H1 (cell line): ENCODE results near the gene CEP85L. TPM values are rescaled to one million over a fixed set of nuclear protein-coding genes. Genes with fewer than 3 reads are reported as not detected.

ENCODE experiments used
- CTCF ChIA-PET: fragments of 300-600 bp; sonication (Branson Sonifier 250); formaldehyde crosslinking; loops from one replicate; lab custom pipeline; 2021; ENCODE audit not compliant: partially characterized antibody; lab: Charles Lee
- POLR2A ChIA-PET: fragments of 300-600 bp; sonication (Branson Sonifier 250); formaldehyde crosslinking; loops from one replicate; lab custom pipeline; 2021; ENCODE audit warnings: inconsistent platforms; ENCODE audit not compliant: partially characterized antibody; lab: Charles Lee
- DNase-seq, 2 experiments: peaks; one replicate each; pipeline versions ENCODE4 v3.0.0 to v3.0.0-alpha.2; 2010 to 2022; ENCODE audit warnings: low spot score in 2 of 2, low read depth in 1 of 2, mixed read lengths in 1 of 2
- FAIRE-seq: peaks from 2 replicates; lab custom pipeline; 2011; peaks lifted over from hg19 to GRCh38; lab: Jason Lieb, UNC
- H2AFZ ChIP-seq: 2 replicates; pipeline ENCODE4 v1.8.1; 2012; ENCODE audit warnings: low read length, inconsistent platforms
- H2AK5ac ChIP-seq: 2 replicates; pipeline ENCODE4 v1.6.1; 2013; ENCODE audit warnings: low read depth, low read length
- H2BK120ac ChIP-seq: replicated peaks from 2 replicates; pipeline ENCODE3; 2013; ENCODE audit warnings: low read depth, low read length, inconsistent platforms
- H2BK12ac ChIP-seq: 2 replicates; pipeline ENCODE4 v1.6.1; 2013; ENCODE audit warnings: low read depth, low read length
- H2BK15ac ChIP-seq: 2 replicates; pipeline ENCODE4 v1.6.1; 2013; ENCODE audit warnings: low read length
- H2BK20ac ChIP-seq: 2 replicates; pipeline ENCODE4 v1.6.1; 2013; ENCODE audit warnings: low read length
- H2BK5ac ChIP-seq: 2 replicates; pipeline ENCODE4 v1.6.1; 2013; ENCODE audit warnings: low read depth, low read length
- H3K14ac ChIP-seq: 2 replicates; pipeline ENCODE4 v1.6.1; 2013; ENCODE audit warnings: inconsistent platforms; ENCODE audit not compliant: insufficient read length
- H3K18ac ChIP-seq: 2 replicates; pipeline ENCODE4 v1.6.1; 2013; ENCODE audit warnings: low read length; ENCODE audit errors: extremely low read depth
- H3K23ac ChIP-seq: 2 replicates; pipeline ENCODE4 v1.6.1; 2013; ENCODE audit warnings: inconsistent platforms; ENCODE audit not compliant: insufficient read length
- H3K23me2 ChIP-seq: 2 replicates; pipeline ENCODE4 v1.6.1; 2013; ENCODE audit warnings: low read depth, low read length
- H3K27ac ChIP-seq: 2 replicates; pipeline ENCODE4 v1.6.1; 2011; ENCODE audit warnings: low read depth, low read length, inconsistent platforms
- H3K27me3 ChIP-seq, 4 experiments: replicated peaks in 1 of 4; 1 replicate in 1 of 4; 2 replicates in 3 of 4; pipeline versions ENCODE4 v1.6.1 to v1.8.1; 2011 to 2013; ENCODE audit warnings: low read length in 3 of 4, mild to moderate bottlenecking in 3 of 4, inconsistent platforms in 2 of 4, mixed read lengths in 2 of 4, moderate library complexity in 1 of 4; ENCODE audit not compliant: control insufficient read depth in 3 of 4, insufficient read depth in 3 of 4; ENCODE audit errors: extremely low read depth in 1 of 4
- H3K36me3 ChIP-seq, 4 experiments: 2 replicates each; pipeline versions ENCODE4 v1.6.1 to v1.8.1; 2011 to 2013; ENCODE audit warnings: mild to moderate bottlenecking in 4 of 4, low read length in 3 of 4, moderate library complexity in 2 of 4, control low read depth in 1 of 4, inconsistent platforms in 1 of 4; ENCODE audit not compliant: insufficient read depth in 4 of 4, control insufficient read depth in 2 of 4
- H3K4ac ChIP-seq: replicated peaks from 2 replicates; pipeline ENCODE3; 2013; ENCODE audit warnings: low read length, low read depth, mixed read lengths, inconsistent platforms; ENCODE audit not compliant: insufficient read length
- H3K4me1 ChIP-seq, 4 experiments: replicated peaks in 1 of 4; 1 replicate in 1 of 4; 2 replicates in 3 of 4; pipeline versions ENCODE4 v1.6.1 to v1.8.1; 2011 to 2013; ENCODE audit warnings: low read length in 3 of 4, inconsistent platforms in 2 of 4, mixed read lengths in 1 of 4; ENCODE audit not compliant: insufficient read depth in 4 of 4, control insufficient read depth in 3 of 4
- H3K4me2 ChIP-seq, 2 experiments: 2 replicates each; pipeline versions ENCODE4 v1.6.1 to v1.8.1; 2011 to 2013; ENCODE audit warnings: low read depth in 2 of 2, low read length in 2 of 2, control low read depth in 1 of 2, inconsistent platforms in 1 of 2, mild to moderate bottlenecking in 1 of 2; ENCODE audit not compliant: insufficient read depth in 1 of 2
- H3K4me3 ChIP-seq, 4 experiments: fragments of 200-600, 300-600 bp in 1 of 4; sonication (generic), shearing (Covaris generic), sonication (Bioruptor Twin) in 1 of 4; 2 replicates each; pipeline versions ENCODE4 v1.5.1 to v1.8.1; 2011 to 2016; ENCODE audit warnings: low read length in 4 of 4, low read depth in 3 of 4, control low read depth in 2 of 4, inconsistent platforms in 2 of 4, mild to moderate bottlenecking in 2 of 4, mixed read lengths in 1 of 4, moderate library complexity in 1 of 4; ENCODE audit not compliant: insufficient read depth in 2 of 4; ENCODE audit errors: extremely low read depth in 1 of 4
- H3K56ac ChIP-seq: replicated peaks from 2 replicates; pipeline ENCODE3; 2013; ENCODE audit warnings: low read depth, mild to moderate bottlenecking, mixed read lengths, low read length, inconsistent platforms; ENCODE audit not compliant: insufficient read length
- H3K79me1 ChIP-seq: 2 replicates; pipeline ENCODE4 v1.6.1; 2013; ENCODE audit warnings: low read depth, low read length, control low read depth
- H3K79me2 ChIP-seq, 2 experiments: 2 replicates each; pipeline versions ENCODE4 v1.6.1 to v1.8.1; 2012 to 2013; ENCODE audit warnings: low read length in 2 of 2, mild to moderate bottlenecking in 2 of 2, inconsistent platforms in 1 of 2; ENCODE audit not compliant: insufficient read depth in 2 of 2, control insufficient read depth in 1 of 2
- H3K9ac ChIP-seq, 4 experiments: replicated peaks in 1 of 4; 1 replicate in 1 of 4; 2 replicates in 3 of 4; pipeline versions ENCODE4 v1.6.1 to v1.8.1; 2011 to 2013; ENCODE audit warnings: low read depth in 3 of 4, low read length in 3 of 4, control low read depth in 2 of 4, mild to moderate bottlenecking in 2 of 4, moderate library complexity in 2 of 4, inconsistent platforms in 1 of 4; ENCODE audit errors: extremely low read depth in 1 of 4
- H3K9me3 ChIP-seq, 2 experiments: 2 replicates each; pipeline versions ENCODE4 v1.6.1 to v1.8.1; 2012 to 2013; ENCODE audit warnings: mild to moderate bottlenecking in 2 of 2, moderate library complexity in 2 of 2, control low read depth in 1 of 2, inconsistent platforms in 1 of 2, low read depth in 1 of 2, low read length in 1 of 2, mixed read lengths in 1 of 2; ENCODE audit not compliant: insufficient read depth in 2 of 2
- H4K20me1 ChIP-seq, 2 experiments: replicated peaks in 1 of 2; 2 replicates each; pipeline versions ENCODE3 to v1.8.1; 2011 to 2013; ENCODE audit warnings: inconsistent platforms in 2 of 2, low read length in 2 of 2, mild to moderate bottlenecking in 1 of 2; ENCODE audit not compliant: insufficient read depth in 2 of 2, control insufficient read depth in 1 of 2
- H4K5ac ChIP-seq: 2 replicates; pipeline ENCODE4 v1.6.1; 2013; ENCODE audit warnings: low read length, low read depth, mixed read lengths, inconsistent platforms; ENCODE audit not compliant: insufficient read length
- H4K8ac ChIP-seq: 2 replicates; pipeline ENCODE4 v1.8.0; 2013; ENCODE audit warnings: mild to moderate bottlenecking, moderate library complexity, low read length, inconsistent platforms; ENCODE audit not compliant: insufficient read depth; ENCODE audit errors: extremely low read depth
- H4K91ac ChIP-seq: replicated peaks from 2 replicates; pipeline ENCODE3; 2013; ENCODE audit warnings: low read length, mixed read lengths, inconsistent platforms; ENCODE audit not compliant: insufficient read length
- ATF3 ChIP-seq: IDR thresholded peaks from 2 replicates; pipeline ENCODE4 v1.6.1; 2011; ENCODE audit warnings: low read depth, mild to moderate bottlenecking, low read length; ENCODE audit not compliant: insufficient read depth
- BACH1 ChIP-seq: IDR thresholded peaks from 2 replicates; pipeline ENCODE4 v1.6.1; 2012; ENCODE audit warnings: low read length, improper control_type of control experiment
- CHD2 ChIP-seq: IDR thresholded peaks from 2 replicates; pipeline ENCODE4 v1.6.1; 2012; ENCODE audit warnings: low read length, improper control_type of control experiment
- CREB1 ChIP-seq: IDR thresholded peaks from 2 replicates; pipeline ENCODE4 v1.6.1; 2012; ENCODE audit warnings: inconsistent platforms
- CTBP2 ChIP-seq: IDR thresholded peaks from 2 replicates; pipeline ENCODE4 v1.7.0; 2011; ENCODE audit warnings: borderline replicate concordance, mild to moderate bottlenecking, moderate library complexity, mixed read lengths, low read length; ENCODE audit not compliant: insufficient read depth, insufficient read length
- FOSL1 ChIP-seq: IDR thresholded peaks from 2 replicates; pipeline ENCODE4 v1.6.1; 2011; ENCODE audit warnings: mild to moderate bottlenecking, low read depth, low read length, moderate library complexity; ENCODE audit not compliant: insufficient read depth
- GABPA ChIP-seq: IDR thresholded peaks from 2 replicates; pipeline ENCODE4 v1.6.1; 2011; ENCODE audit warnings: mild to moderate bottlenecking, low read length, moderate library complexity, borderline replicate concordance; ENCODE audit not compliant: insufficient read depth
- NRF1 ChIP-seq: IDR thresholded peaks from 2 replicates; pipeline ENCODE4 v1.6.1; 2011; ENCODE audit warnings: mild to moderate bottlenecking, low read depth, low read length, improper control_type of control experiment
- PHF8 ChIP-seq: fragments of 200-600 bp; sonication (generic); conservative IDR thresholded peaks from 2 replicates; pipeline ENCODE4 v1.7.1; 2012; ENCODE audit warnings: low read depth, mild to moderate bottlenecking, inconsistent platforms, low read length, moderate library complexity
- POLR2AphosphoS5 ChIP-seq: IDR thresholded peaks from 2 replicates; pipeline ENCODE4 v1.6.1; 2011; ENCODE audit warnings: low read depth, low read length
- YY1 ChIP-seq: IDR thresholded peaks from 2 replicates; pipeline ENCODE4 v1.6.1; 2011; ENCODE audit warnings: low read depth, mild to moderate bottlenecking, low read length
- WGBS, 2 experiments: shearing (Covaris generic) in 1 of 2; methylation state at CpG; one replicate each; pipeline versions ENCODE4 v1.1.6 to v1.1.7; 2013 to 2015; ENCODE audit warnings: low lambda C conversion rate in 2 of 2, mixed read lengths in 2 of 2, inconsistent platforms in 1 of 2, low coverage in 1 of 2, missing lambda C conversion rate in 1 of 2; ENCODE audit not compliant: insufficient replicate concordance in 2 of 2, insufficient coverage in 1 of 2, insufficient read length in 1 of 2; ENCODE audit errors: extremely low coverage in 1 of 2, missing lambda C conversion rate in 1 of 2; 5-methylcytosine and 5-hydroxymethylcytosine counted together
- polyA plus RNA-seq, 7 experiments: library from polyadenylated mRNA; depleted of rRNA in 3 of 7; stranded (reverse) in 5 of 7; unstranded in 2 of 7; fragments of >200 nt in 5 of 7; fragments of 200-250 nt in 2 of 7; gene quantifications; 1 replicate in 5 of 7; 2 replicates in 1 of 7; 4 replicates in 1 of 7; pipeline versions ENCODE4 v1.2.1 to v1.2.3, GENCODE V29; 2011 to 2013; ENCODE audit warnings: missing spikeins in 2 of 7, mixed read lengths in 2 of 7
- total RNA-seq: library from RNA; stranded (reverse); fragmentation: NEBNext Ultra II Directional; extraction: Animal tissue kit (Norgen Biotek cat#: 25700); gene quantifications from 2 replicates; pipeline ENCODE4 v1.2.1, GENCODE V29; 2021
- TF ChIP-seq, protein P1 (sequence below), 3 experiments: IDR thresholded peaks; 1 replicate in 2 of 3; 2 replicates in 1 of 3; pipeline versions ENCODE4 v1.5.1 to v1.6.1; 2011; ENCODE audit warnings: low read length in 3 of 3, mild to moderate bottlenecking in 3 of 3, inconsistent platforms in 2 of 3, low read depth in 1 of 3, moderate library complexity in 1 of 3; ENCODE audit not compliant: insufficient read depth in 1 of 3; ENCODE audit errors: control extremely low read depth in 1 of 3

Gene CEP85L
- total and polyA plus RNA-seq, 2 of the 8 experiments (the other 6 are each of a cell fraction or from before 2014, with no cell fraction given): 3.2 to 27.6 TPM

- POLR2A ChIA-PET: no interaction called here
- no peaks in the 10 kb centered on the region for H3K79me1 ChIP-seq
- H2AK5ac ChIP-seq: no peak overlapping the region
- WGBS, 2 experiments: 85% methylated on average over 4 of the region's 4 CpGs; no CpG with 5 or more reads in 1 of the 2 experiments
- no peaks in the 10 kb centered on the region for H3K36me3 ChIP-seq
- no peak overlapping the region for H2AFZ ChIP-seq
- no peaks in the 10 kb centered on the region for H4K20me1 ChIP-seq
- FAIRE-seq (no peak), DNase-seq (no peak)
- CTCF ChIA-PET: interaction anchor here (1.5 kb wide), 1 partner anchor 10 kb away, joined by 4 read pairs; no protein-coding TSS in a partner anchor
- H3K79me2 ChIP-seq: no peaks in the 10 kb centered on the region
- peaks cover 2% of the 10 kb centered on the region; the same call in 1 of the 2 replicates for H3K23me2 ChIP-seq
- H4K91ac ChIP-seq: no peak overlapping the region
- no peak overlapping the region for H3K14ac ChIP-seq
- no peak overlapping the region for H3K27ac ChIP-seq
- H3K27me3 ChIP-seq: no peaks in the 10 kb centered on the region
- H4K5ac ChIP-seq: no peak overlapping the region
- H2BK12ac ChIP-seq: no peak overlapping the region
- no peak overlapping the region for H3K23ac ChIP-seq
- H3K4ac ChIP-seq: no peak overlapping the region
- H2BK5ac ChIP-seq: no peak overlapping the region
- no peak overlapping the region for H3K56ac ChIP-seq
- no peaks in the 10 kb centered on the region for H3K4me1 ChIP-seq
- no peak overlapping the region for H3K4me3 ChIP-seq
- no peaks in the 10 kb centered on the region for H3K9me3 ChIP-seq
- H3K4me2 ChIP-seq: no peak overlapping the region
- no peak overlapping the region for H2BK120ac ChIP-seq
- no peak overlapping the region for H2BK20ac ChIP-seq
- H3K9ac ChIP-seq: no peak overlapping the region
- no peak overlapping the region for H4K8ac ChIP-seq
- no peak overlapping the region for H2BK15ac ChIP-seq
- no peak overlapping the region for H3K18ac ChIP-seq
- no peak for TF ChIP-seq CHD2
- no peak for TF ChIP-seq POLR2AphosphoS5
- no peak for TF ChIP-seq GABPA
- no peak for TF ChIP-seq CTBP2
- no peak for TF ChIP-seq ATF3
- no peak for TF ChIP-seq CREB1
- no peak for TF ChIP-seq BACH1
- TF ChIP-seq YY1: no peak
- TF ChIP-seq NRF1: no peak
- no peak for TF ChIP-seq PHF8
- TF ChIP-seq FOSL1: no peak
- TF ChIP-seq, protein P1, sequence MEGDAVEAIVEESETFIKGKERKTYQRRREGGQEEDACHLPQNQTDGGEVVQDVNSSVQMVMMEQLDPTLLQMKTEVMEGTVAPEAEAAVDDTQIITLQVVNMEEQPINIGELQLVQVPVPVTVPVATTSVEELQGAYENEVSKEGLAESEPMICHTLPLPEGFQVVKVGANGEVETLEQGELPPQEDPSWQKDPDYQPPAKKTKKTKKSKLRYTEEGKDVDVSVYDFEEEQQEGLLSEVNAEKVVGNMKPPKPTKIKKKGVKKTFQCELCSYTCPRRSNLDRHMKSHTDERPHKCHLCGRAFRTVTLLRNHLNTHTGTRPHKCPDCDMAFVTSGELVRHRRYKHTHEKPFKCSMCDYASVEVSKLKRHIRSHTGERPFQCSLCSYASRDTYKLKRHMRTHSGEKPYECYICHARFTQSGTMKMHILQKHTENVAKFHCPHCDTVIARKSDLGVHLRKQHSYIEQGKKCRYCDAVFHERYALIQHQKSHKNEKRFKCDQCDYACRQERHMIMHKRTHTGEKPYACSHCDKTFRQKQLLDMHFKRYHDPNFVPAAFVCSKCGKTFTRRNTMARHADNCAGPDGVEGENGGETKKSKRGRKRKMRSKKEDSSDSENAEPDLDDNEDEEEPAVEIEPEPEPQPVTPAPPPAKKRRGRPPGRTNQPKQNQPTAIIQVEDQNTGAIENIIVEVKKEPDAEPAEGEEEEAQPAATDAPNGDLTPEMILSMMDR (IDR thresholded peaks at IDR 0.05; ENCODE audit: control extremely low read depth in 1 of 3, insufficient read depth in 1 of 3, low read depth in 1 of 3, low read length in 3 of 3): no peak
Measured at GRCh38 chr6:118677193-118677592, 25.8 kb upstream of the CEP85L start.
